Measurements from ENCODE around the gene SCN7A.
A peak's percentile ranks its signal among the peaks of the same experiment; 100 is the strongest.
"Not testable (repeated sequence)": the region's sequence is repeated elsewhere in the genome, so short reads cannot be mapped to it uniquely, and the experiment has no call there.

SCN7A gene

DNA sequence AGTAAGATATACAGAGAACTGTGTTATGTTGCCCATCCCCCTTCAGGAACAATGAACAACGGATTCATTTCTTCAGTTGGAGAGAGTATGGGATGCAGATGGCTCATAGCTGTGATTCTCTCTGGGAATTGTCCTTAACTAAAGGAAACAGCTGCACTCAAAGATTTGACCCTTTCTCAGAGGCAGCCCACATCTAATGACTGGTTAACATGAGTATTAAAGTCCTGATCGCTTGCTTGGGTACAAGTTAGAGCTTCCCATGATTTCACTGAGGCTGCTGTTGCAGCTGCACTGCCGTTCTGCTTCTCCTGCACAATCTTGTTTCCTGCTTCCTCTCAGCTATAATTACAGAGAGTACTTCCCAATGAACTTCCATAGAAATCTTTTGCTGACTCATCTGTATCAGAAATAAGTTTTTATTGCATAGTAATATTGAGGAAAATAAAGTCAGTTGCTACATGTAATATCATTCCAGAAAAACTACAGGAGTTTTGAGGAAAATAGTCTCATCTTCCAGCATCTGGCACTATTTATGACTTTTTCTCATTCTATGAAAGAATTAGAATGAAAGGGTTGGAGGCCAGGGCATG, 105.5 kb downstream of the SCN7A start:
- DNase-seq, result peak; percentile 60

DNA sequence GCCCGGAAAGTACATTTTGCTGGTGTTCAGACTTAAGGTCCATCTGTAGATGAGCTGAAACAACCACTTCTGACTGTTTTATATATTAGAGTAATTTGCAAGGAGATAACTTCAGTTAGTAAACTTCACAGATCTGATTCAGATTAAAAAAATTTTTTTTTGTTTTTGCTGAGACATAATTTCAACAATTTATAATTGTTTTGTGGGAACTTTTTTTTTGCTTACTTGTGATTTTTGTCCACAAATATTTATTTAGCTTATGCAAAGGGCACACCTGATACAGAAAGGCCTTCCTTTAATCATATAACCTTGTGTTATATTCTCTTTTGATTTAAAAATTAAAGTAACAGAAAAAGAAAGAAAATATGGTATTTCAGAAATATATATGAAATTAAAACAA, 108.7 kb downstream of the SCN7A start:
- DNase-seq, result no peak

DNA sequence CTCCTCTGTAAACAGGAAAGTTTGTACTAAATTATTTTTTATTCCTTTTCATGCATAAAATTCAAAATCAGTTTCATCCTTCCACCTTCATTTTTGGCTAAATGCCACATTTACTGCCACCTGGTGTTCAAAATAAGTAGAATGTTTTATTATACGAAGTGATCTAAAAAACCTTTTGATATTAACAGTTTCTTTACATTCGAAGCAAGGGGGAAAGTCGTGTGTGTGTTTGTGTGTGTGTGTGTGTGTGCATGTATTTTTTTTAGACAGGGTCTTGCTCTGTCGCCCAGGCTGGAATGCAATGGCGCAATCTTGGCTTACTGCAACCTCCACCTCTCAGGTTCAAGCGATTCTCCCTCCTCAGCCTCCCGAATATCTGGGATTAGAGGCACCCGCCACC, 109.3 kb downstream of the SCN7A start:
- DNase-seq, result peak; percentile 29

DNA sequence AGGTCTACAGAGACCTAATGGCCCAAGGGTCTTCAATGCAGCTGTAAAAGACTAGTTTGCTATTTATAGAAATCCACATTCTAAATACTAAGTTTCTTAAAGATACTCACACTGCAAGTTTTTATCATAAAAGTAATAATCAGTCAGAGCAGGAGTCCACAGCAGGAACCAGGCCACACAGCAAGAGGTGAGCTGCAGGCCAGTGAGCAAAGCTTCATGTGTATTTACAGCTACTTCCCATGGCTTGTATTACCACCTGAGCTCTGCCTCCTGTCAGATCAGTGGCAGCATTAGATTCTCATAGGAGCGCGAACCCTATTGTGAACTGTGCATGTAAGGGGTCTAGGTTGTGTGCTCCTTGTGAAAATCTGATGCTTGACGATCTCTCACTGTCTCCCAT, 111.6 kb downstream of the SCN7A start:
- no peak for DNase-seq

DNA sequence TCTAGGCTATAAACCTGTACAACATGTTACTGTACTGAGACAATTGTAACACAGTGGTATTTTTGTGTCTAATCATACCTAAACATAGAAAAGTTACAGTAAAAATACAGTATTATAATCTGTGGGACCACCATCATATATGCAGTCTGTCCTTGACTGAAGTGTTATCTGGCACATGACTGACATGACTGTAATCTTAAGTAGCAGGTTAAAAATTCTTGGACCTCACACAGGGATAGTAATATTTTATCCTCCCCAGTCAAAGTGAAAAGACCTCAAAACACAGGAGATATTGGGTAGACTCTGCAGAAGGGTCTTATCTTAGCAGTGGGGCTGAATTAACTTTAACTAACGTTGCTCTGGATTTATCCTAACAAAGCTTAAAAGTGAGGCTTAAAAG, 113.4 kb downstream of the SCN7A start:
- DNase-seq, result no peak

DNA sequence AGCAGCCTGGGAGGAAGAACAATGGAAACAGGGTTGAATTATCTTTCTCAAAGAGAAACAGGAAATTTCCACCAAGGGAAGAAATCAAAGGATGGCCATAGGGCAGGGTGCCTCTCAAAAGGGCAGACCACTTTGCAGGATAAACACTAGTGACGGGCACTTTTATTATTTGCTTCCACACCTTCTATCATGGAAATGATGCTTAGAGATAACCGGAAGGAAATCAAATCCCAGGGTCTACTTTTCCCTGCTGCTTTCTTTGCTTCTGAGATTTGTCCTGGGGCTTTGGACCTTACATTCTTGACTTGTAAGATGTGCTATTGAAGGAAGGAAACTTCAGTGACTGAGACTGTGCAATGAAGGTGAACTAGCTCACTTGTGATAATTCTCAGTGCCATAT, 117.2 kb downstream of the SCN7A start:
- DNase-seq, result peak; percentile 70

DNA sequence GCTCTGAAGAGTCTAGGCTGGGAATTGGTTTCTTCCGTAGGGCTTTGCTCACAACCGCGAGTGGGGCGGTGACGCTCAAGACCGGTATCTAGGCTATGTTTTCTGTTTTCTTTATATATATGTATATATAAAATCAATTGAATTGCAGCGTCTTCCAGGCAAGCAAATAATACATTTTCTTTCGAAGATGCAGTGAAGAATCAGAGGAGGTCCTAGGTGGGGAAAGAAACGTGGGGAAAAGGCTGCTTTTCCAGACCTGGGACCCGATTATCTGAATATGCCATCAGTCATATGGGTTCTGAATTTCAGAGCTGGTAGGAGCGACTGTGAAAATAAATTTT, 117.6 kb downstream of the SCN7A start:
- DNase-seq, result no peak

DNA sequence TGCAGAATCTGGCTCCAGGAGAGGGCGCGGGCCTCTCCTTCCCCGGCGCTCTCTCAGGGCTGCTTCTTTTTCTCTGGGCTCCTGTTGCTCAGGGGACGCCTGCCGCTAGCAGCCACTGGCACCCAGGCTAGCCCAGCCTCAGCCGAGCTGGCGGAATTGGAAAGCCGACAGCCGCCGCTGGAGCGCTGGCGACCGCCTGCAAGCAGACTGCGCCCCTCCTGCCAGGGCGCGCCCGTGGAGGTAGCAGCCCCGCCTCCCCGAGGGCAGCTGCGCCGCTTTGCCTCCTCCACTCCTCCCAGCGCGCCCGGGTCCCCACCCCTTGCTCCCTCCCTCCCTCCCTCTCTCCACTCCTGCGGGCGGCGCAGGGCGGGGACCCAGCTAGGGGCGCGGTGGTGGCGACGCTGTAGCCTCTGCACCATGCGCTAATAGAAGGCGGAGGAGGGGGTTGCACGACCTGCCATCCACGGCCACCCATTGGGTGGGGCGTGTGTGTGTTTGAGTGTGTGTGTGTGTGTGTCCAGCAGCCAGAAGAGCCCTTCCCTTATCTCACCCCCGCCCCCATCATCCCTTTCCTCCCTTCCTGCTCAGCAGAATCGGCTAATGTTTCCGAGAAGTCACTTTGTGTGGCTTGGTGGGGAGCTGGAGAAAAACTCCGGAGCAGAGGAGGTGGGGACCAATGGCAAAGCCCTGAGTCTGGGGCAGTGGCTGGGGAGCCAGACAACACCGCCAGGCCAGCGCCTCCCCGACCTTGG, 118.1 kb downstream of the SCN7A start, which contains the start of gene SCN9A:
SCN9A (minus strand) TSS at position 209 of the 752 bp plus-strand sequence. CDS start 64,188 bp downstream, outside the sequence.
- DNase-seq, result peak; percentile 97

DNA sequence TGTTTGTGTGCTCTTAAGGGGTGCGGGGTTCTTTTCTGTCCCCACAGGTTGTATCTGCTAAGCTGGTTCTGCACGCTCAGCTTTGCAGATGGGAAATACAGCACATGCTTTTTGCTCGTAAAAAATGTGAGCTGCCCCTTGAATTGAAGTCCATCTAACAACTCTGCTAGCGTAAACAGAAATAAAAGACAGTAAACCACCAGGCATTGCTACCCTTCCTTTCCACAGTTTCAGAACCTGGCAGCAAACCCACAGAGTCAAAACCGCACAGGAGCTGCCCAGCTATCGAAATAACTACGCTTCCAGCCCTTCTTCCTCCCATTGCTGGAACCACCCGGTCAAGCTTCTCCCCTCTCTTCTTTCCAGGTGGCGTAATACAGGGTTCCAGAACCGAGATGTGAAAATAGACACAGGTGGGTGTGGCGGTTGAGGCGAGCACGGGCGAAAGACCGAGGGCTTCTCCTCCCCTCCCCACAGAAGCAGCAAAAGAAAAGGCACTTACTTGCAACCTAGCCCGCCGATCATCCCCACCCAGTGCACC, 118.8 kb downstream of the SCN7A start:
- DNase-seq, result peak; percentile 95

DNA sequence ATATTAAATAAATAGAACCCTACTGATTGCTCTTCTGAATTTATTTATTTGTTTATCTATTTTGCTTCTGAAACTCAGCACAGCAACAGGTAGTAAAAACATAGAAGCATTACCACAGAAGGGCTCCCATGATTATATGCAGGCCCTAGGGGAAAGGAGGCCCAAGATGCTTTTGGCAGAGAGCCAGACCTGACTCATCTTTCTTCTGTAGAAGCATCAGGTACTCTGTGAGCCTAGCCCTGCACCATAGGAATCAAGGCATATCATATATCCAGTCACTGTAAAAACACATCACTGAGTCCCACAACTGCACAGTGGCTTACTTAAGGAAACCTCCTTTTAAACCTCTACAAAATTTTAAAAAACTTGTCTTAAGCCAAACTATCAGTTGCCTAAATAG, 120.1 kb downstream of the SCN7A start:
- peak; percentile 89 for DNase-seq

DNA sequence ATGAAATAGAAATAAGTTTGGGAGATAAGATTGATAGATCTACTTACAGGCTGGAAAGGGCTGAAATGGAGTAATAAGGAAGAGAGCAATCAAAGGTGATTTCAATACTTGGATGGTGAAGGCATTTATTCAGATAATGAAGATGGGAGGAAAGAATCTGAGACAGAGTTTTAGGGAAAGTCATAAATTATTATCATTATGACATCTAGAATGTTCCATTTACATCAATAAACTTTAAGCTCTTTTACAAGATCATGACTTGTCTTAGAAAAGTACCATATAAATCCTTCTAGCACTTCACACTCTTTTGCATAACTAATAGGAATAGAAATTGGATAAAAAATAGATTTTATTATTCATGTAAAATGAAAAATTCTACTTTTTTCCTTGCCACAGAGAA, 120.5 kb downstream of the SCN7A start:
- no peak for DNase-seq

DNA sequence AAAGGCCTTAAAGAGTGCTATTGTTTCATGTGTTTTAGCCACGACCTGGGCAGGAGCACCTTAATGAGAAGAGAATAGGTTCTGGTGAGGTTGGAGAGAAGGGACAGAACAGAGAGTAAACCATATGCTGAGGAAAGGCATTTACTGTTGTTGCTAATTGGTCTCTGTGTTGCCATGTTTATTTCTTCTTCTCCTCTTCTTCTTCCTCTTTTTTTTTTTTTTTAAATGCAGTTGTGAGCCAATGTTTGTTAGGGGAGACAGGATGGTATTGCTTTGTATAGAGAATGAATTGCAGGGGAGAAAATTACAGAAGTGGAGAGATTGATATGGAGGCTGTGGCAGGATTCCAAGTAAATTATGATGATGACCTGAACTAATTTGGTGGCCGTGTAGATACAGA, 120.9 kb downstream of the SCN7A start:
- DNase-seq, result no peak

DNA sequence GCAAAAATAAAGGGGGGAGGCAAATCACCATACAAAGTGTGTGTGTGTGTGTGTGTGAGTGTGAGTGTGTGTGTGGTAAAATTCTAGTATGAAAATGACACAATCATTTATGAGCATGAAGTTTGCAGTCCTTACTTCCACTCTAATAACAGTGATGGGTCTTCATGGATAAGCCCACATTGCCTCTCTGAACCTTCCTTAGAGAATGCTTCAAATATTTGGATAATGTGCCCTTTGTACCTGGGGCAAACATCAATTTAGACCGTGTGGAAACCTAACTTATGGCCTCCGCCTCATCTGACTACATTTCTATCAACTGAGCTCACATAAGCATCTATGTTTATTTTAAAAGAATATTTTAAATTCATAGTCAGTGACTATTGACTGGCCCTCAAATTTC, 122.0 kb downstream of the SCN7A start:
- no peak for DNase-seq

DNA sequence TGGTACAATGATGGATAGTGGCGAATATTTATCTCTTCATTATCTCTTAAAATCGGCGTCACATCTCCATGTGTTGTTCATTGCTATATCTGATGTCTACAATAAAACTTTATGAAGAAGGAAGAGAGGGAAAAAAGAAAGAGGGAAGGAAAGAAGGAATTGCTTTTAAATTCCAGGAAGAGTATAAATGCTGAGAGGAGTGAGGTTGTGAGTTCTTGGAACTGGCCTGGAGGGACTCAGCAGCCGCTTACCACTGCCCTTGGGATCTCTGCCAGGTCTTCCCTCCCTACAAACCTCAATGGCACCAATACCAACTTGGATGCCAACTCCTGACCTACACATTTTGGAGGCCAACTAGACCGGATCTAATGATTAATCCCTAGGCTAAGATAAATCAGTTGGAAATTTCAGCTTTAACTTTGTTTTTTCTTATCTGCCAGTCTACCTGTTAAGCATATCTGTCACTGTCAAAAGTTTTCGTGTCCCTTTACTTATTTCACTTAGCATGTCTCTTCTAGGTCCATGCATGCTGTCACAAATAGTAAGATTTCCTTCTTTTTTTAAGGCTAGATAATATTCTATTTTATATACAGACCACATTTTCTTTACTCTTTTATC, 128.1 kb downstream of the SCN7A start:
- no peak for DNase-seq

DNA sequence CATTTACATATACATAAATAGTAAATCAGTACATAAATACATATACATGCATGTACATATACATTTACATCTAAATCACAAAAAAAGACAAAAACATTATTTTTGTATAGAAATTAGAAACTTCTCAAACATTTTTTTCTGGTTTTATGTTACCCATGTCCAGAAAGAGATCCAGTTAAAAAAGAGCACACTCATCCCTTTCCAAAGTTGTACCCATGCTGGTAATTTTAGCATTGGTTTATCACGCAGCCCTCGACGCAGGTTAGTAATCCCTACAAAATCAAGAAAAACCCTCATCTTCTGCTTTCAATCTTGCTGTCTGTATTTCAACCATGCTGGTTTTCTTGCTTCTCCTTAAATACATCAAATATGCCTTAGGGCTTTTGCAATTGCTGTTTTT, 128.8 kb downstream of the SCN7A start:
- no peak for DNase-seq

DNA sequence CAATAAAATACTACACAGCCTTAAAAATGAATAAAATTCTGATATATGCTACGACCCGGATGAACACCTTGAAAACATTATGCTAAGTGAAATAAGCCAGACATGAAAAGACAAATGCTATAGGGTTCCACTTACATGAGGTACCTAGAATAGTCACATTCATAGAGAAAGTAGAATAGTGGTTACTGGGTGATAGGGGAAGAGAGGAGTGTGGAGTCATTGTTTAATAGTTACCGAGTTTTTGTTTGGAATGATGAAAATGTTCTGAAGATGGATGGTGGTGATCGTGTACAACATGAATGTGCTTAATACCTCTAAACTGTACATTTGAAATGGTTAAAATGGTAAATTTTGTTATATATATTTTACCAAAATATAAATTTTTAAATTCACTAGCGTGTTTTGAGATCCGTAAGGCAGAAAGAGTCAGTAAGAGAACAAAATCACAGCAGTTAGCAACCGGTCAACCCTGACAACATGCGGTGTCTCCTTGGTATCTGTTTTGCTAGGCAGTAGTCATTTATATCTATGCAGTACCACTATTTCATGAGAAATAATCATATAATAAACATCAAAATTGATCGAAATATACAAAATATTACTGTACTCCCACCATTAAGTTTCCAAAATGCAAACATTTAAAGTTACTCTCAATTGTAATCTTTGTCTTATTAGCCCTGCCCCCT, 129.4 kb downstream of the SCN7A start:
- no peak for DNase-seq

DNA sequence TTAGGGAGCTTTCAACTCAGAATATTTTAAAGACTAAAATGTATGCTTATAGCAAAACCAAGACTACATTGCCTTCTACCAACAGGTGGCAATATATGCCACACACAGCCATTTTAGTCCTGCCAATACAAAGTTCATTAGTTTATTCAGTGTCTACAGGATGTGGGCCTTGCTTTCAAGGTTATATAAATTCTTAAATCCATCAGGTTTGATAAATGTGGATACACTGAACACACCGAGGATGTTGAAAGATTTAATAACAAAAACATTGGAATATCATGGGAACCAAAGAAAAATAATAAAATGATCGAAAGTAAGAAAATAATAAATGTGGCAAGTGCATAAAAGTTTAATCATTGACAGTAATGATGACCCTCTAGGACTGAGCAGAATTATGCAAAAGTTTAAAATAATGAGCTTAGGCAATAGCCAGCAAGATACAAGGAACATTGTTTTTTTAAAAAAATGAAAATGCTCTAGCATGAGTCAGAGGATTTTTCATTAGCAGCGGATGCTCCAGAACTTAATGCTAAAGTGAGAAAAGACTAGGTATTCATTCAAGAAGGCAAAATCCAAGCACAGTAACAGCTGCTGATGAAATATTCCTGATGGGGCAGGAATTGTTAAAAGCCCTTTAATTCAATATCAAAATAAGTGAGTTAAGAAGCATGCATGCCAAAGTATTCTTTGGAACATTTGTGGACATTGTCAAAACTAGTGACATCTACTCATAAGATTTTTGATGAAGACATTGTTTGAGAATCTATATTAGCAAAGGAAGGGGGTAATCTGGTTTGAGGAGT, 132.5 kb downstream of the SCN7A start:
- DNase-seq, result peak; percentile 29

DNA sequence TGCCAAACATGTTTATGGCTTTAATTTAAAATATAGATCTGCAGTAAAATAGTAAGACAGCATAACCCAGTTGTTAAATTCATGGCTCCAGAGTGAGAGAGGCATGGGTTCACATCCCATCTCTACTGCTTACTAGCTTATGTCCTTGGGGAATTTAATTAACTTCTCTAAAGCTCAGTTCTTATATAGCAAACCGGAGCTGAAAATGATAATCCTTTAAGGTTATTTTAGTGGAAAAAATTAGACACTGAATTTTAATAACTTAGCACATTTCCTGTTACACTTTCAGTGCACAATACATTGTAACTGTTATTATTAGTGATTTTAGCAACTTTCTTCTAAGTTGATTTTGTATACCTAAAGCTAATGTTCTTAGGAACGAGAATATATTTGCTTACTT, 133.1 kb downstream of the SCN7A start:
- DNase-seq, result no peak

DNA sequence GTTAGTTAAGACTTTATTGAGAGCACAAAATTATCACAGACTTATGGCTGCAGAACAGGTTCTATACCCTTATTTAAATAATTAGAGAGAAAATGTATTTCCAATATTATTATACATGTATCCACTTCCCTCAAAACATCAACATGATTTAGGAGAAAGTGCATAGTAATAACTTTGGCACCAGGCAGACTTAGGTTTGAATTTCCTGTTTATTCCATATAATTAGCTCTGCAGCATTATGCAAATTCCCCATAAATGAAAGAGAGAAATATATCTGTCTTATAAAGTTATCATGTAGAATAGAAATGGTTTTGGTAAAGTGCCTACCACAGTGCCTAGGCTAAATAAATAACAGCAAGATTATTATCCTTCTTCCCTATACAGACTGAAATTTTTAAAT, 133.6 kb downstream of the SCN7A start:
- DNase-seq, result no peak

DNA sequence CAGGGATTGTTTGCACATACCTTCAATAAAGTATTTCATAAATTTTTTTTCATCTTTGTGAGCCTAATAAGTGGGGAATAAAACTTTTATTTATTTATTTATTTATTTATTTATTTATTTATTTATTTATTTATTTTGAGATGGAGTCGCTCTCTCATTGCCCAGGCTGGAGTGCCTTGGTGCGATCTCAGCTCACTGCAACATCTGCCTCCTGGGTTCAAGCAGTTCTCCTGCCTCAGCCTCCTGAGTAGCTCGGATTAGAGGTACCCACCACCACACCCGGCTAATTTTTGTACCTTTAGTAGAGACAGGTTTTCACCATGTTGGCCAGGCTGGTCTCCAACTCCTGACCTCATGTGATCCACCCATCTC, 136.1 kb downstream of the SCN7A start:
- not testable (repeated sequence) for DNase-seq

DNA sequence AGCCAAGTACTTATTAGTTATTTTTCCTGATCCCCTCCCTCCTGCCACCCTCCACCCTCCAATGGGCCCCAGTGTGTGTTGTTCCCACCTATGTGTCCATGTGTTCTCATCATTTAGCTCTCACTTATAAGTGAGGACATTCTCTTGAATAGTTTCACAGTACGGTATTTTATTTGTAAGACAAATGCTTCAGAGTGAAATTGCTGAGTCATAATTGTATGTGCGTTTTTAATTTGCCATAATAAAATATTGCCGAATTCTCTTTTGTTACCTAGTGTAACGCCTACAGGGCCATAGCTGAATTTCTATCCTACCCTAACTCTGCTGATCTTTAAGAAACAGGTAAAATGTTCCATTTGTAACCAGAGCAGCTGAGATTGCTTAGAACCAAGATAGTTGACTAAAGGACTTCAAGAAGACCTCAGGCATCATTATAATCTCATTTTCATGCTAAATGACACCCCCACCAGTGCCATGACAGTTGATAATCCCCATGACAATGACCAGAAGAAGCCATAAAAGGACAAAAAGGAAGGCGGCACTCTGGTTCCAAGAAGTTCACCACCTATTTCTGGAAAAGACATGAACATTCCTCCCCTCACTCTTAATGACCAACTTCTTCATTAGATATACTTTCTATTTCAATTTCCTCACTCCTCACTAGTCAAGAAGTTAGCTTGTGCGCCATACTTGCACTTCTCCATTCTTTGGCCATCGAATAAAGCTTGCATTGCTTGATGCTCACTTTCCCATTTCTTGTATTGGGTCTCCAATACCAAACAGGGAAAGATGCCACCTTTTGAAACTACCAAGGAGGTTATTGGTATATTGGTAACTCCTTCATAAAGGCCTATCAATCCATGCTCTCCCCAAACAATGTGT, 136.7 kb downstream of the SCN7A start:
- DNase-seq, result no peak

Measured in NCI-H2227 treated with DMSO at 0.1 percent for 48 hours (cell line).